ENCODE measurements around the gene MAGEA11.
"Not testable (repeated sequence)": the region's sequence is repeated elsewhere in the genome, so short reads cannot be mapped to it uniquely, and the experiment has no call there.

Gene MAGEA11

DNA sequence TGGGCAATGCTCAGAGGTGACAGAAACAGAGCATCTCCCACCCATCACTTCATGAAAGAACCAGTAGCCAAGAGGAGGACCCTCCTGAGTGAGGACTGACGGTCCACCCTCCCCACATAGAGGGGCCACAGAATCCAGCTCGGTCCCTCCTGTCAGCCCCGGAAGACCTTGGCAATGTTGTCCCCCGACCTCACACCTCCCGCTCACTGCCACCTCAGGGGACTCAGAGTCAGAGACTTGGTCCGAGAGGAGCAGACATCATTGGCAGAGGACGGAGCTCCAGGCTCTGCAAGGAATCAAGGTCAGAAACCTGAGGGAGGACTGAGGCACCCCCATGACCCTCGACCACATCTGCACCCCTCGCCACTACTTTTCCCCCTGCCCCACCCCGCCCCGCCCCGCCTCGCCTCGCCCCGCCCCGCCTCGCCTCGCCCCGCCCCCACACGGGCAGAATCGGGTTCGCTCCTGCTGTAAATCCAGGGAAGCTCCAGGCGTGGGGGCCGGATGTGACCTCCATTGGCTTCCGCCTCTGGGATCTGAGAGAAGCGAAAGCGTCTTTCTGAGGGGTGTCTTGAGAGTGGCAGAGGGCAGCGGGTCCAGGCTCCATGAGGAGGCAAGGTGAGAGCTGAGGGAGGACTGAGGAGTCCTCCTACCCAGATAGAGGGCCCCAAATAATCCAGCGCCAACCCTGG lies at the start of gene MAGEA11:
Gene MAGEA11 (plus strand): TSS at position 516 of the 692 bp plus-strand sequence. CDS start 1,100 bp downstream, outside the sequence.
- no peak for DNase-seq (ENCODE audit: low spot score)

DNA sequence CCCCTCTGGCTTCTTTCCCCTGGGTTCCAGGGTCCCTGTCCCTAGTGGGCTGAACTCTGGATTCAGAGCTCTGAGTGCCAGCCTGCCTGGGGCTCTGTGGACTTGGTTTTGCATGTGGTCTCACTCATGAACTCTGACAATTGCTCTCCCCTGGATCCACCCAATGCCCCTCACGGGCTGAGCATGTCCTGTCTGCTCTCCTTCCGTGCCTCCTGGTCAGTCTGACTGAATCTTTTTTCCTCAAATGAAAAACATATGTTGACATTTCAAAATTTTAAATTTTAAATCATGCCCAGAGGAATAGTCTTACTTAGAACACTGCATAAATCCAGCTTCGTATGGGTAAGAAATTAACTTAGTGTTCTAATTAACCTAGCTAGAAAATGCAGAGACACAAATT lies 36.8 kb upstream of the MAGEA11 start:
- not testable (repeated sequence) for DNase-seq (ENCODE audit: low spot score)

- not testable (repeated sequence) for DNase-seq (ENCODE audit: low spot score)
Observed at GRCh38 chrX:149675554-149675953, 36.3 kb upstream of the MAGEA11 start.

DNA sequence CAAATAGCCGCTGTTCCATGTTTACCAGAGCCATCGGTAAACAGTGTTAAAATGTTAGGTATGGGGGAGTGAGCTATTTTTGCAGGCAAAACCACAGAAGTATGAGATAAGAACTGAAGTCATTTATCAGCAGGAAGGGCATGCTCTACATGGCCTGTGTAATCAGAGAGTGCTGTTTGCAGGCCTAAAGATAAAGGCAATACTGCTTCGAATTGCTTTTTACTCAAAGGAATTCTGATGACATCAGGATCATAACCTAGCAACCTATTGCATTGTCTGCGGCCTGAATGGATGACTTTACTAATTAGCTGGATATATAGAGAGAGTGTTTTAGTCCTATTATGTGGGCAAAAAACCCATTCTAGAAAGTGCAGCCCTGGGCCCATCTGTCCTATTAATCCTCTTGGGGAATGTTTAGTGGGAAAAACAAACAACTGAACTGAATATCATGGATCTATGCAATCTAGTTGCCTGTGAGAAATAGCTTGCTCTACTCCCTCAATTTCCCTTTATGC lies 32.6 kb upstream of the MAGEA11 start:
- not testable (repeated sequence) for DNase-seq (ENCODE audit: low spot score)

GRCh38 chrX:149681182-149681581 lies 30.7 kb upstream of the MAGEA11 start:
- no peak for DNase-seq (ENCODE audit: low spot score)

DNA sequence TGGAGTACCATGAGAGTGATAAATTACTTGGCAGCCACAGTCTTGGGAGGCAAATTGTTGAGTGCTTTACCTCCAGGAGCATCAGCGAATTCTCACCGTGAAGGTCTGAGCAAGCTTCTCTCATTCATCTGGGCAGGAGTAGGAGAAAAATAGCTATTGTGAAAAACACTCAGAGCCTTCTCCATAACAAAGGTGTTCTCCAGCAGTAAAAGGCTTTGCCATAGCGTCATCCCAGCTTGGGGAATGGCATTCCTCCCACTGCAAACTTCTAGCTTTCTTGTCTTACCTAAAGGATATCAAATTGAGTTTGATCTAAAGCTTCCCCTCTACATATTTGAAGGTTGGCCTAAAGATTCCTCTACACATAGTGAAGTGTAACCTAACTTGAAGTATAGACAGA lies 29.8 kb upstream of the MAGEA11 start:
- DNase-seq (ENCODE audit: low spot score), result no peak

GRCh38 chrX:149682956-149683947 lies 28.6 kb upstream of the MAGEA11 start:
- no peak for DNase-seq (ENCODE audit: low spot score)

DNA sequence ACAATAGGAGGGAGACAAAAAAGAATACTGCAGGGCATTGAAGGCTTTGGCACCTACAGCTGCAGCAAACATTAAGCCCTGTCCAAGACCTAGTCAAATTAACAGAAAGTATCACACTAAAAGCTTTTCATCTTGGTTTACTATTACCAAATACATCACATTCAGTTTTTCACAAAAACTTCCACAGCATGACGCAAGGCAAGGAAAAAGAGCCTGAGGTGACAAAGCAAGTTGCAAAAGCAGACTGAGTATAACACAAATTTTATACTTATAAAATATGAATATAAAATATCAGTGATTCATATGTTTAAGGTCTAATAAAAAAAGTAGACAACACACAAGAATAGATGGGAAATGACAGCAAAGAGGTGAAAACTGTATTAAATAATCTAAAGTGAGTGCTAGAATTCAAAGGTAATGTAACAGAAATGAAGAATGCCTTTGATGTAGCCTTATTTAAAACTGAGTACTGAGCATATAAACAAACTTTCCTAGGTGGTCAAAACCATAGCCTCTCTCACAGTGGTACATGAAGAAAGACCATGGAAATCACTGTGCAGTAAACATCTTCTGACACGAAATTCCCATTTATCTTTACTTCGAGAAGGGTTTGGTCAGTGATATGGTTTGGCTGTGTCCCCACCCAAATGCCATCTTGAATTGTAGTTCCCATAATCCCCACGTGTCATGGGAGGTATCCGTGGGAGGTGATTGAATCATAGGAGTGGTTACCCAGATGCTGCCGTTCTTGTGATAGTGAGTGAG lies 27.7 kb upstream of the MAGEA11 start:
- DNase-seq (ENCODE audit: low spot score), result no peak

DNA sequence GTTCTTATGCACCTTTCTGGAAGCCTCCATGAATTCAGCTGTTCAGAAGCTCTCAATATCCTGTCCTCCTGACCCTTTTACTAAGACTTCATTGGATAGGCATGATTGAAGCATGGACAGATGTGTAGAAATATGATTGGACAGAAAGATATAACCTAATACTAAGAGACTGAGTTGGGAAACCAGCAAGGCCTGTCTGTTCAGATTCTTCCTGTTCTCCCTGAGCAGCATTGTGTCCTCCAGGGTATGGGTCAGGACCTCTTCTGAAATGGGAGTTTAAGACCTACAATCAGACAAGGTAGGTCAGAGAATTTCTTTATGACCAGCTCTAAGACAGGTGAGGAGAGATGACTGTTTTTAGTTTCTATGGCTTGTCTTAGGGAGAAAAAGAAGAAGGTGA lies 23.9 kb upstream of the MAGEA11 start:
- no peak for DNase-seq (ENCODE audit: low spot score)

GRCh38 chrX:149688552-149688951 lies 23.3 kb upstream of the MAGEA11 start:
- no peak for DNase-seq (ENCODE audit: low spot score)

DNA sequence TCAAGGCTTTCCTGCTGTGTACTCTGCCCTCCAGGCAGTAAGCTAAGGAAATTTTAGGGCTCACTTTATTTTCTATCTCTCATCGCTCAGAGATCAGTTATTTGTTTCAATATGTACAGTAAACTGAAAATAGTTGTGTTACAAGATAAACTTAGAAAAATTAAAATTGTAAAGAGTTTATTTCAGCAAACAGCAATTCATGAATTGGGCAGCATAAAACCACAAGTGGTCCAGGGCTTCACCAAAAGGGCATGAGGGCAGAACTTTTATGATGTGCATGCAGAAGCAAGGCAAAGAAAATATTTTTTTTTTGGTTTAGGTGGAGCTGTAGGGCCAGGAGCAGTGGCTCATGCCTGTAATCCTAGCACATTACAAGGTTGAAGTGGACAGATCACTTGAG lies 20.1 kb upstream of the MAGEA11 start:
- no peak for DNase-seq (ENCODE audit: low spot score)

DNA sequence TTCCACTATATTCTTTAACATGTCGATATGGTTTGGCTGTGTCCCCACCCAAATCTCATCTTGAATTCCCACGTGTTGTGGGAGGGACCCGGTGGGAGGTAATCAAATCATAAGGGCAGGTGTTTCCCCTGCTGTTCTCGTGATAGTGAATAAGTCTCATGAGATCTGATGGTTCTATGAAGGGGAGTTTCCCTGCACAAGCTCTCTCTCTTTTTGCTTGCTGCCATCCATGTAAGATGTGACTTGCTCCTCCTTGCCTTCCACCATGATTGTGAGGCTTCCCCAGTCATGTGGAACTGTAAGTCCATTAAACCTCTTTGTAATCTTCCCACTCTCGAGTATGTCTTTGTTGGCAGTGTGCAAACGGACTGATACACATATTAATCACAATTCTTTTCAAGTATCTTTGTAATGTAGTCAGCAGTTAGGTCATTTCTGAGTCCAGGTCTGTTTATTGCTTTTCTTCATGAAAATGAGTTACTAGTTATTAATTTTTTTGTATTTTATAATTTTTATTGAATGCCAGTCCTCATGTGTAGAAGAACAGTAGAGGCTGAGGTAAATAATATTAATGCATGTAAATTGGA lies 19.1 kb upstream of the MAGEA11 start:
- DNase-seq (ENCODE audit: low spot score), result not testable (repeated sequence)

DNA sequence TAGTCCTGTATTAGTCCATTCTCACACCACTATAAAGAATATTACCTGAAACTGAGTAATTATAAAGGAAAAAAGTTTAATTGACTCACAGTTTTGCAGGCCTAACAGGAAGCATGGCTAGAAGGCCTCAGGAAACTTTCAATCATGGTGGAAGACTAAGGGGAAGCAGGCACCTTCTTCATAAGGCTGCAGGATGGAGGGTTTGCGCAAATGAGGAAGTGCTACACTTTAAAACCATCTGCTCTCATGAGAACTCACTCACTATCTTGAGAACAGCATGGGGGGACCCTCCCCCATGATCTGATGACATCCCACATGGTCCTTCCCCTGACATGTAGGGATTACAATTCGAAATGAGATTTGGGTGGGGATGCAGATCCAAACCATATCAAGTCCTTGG lies 12.1 kb upstream of the MAGEA11 start:
- no peak for DNase-seq (ENCODE audit: low spot score)

- no peak for DNase-seq (ENCODE audit: low spot score)
Observed at GRCh38 chrX:149704664-149705063, 7.2 kb upstream of the MAGEA11 start.

DNA sequence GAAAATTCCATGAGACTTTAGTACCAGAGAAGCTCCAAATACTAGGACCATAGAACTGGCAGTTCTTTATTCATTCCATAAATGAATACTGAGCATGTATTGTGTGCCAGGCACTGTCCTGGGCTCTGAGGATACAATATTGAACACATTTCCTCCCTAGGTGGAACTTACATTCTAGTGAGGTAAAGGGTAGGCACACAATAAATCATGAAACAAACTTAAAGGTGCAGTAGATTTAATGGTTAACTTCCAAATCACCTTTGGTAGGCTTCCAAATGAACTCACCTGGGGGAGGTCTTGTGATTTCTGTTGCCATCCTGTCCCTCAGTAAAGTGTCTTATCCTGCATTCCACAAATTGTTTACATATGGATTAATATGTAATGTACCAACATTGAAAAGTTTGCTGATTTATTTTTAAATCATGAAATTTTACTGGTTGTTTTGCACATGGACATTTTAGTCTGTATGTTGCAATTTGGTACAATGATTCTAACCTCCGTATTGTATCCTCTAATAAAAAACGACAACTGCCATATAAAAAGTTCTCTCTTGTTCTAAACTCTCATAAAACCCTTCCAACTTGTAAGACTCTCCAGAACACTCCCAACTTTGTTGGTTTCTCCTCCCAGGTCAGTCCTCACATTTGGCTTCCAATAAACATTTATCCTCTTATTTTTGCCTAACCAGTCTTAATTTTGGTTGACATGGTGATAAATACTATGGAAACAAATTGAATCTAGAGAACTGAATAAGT lies 4.5 kb upstream of the MAGEA11 start:
- no peak for DNase-seq (ENCODE audit: low spot score)

GRCh38 chrX:149712831-149713230 lies 971 bp downstream of the MAGEA11 start:
- DNase-seq (ENCODE audit: low spot score), result no peak

DNA sequence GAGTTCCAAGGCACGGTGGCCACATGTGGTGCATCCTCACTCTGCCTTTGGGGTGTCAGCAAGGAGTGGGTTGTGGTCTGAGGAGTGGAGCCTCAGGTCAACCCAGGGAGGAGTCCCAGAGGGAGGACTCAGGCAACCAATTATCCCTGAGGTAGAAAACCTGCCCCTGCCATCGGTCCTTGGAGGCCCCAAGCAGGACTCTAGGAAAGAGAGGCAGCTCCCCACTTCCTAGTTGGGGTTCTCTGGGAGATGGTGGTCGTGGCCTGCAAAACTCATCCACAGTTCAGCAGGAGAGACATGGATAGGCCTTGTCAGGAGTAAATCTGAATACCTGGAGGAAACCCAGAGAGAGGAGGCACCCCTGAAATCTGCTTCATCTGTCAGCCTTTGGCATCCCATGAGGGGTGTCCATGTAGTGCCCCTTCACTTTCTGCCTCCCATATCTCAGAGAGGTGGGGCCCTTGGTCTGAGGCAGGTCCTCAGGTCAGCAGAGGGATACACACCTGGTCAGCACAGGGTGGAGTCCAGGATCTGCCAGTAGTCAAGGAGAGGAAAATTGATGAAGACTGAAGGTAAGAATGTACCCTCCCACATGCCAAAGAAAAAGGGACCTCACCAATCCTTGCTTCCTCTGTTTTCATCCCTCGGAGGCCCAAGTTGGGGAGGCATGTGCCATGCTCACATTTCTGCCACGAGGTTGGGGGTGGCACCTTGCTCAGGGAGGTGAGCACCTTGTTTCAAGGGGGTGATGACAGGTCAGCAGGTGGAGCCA lies 1.6 kb downstream of the MAGEA11 start:
- DNase-seq (ENCODE audit: low spot score), result no peak

DNA sequence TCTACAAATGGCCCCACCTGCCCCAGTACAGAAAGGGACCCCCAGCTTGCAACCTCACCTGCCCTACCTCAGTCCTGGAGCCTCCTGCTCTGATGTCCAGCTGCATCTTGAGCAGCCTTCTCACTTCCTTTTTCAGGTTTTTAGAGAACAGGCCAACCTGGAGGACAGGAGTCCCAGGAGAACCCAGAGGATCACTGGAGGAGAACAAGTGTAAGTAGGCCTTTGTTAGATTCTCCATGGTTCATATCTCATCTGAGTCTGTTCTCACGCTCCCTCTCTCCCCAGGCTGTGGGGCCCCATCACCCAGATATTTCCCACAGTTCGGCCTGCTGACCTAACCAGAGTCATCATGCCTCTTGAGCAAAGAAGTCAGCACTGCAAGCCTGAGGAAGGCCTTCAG lies 3.6 kb downstream of the MAGEA11 start:
- no peak for DNase-seq (ENCODE audit: low spot score)

DNA sequence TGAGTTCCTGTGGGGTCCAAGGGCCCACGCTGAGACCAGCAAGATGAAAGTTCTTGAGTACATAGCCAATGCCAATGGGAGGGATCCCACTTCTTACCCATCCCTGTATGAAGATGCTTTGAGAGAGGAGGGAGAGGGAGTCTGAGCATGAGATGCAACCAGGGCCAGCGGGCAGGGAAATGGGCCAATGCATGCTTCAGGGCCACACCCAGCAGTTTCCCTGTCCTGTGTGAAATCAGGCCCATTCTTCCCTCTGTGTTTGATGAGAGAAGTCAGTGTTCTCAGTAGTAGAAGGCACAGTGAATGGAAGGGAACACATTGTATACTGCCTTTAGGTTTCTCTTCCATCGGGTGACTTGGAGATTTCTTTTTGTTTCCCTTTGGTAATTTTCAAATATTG lies 4.8 kb downstream of the MAGEA11 start:
- DNase-seq (ENCODE audit: low spot score), result no peak

DNA sequence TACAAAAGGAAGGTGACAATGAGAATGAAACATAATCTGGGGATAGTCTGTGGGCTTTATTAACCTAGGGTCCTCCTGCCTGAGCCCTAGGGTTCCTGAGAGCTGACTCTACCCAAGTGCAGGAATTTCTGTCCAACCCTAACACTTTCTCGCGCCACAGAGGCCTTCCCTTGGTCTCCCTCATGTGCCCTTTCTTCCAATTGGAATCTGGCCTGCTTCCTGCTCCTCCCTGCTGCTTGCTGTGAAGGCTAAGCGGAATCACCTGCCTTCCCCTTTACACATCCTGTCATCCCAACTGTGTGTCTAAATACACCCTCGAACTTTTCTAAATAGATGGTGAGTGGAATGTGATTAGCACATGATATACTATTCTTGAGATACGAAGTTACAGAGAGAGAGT lies 5.9 kb downstream of the MAGEA11 start:
- DNase-seq (ENCODE audit: low spot score), result no peak

All from hematopoietic multipotent progenitor cell treated with erythropoietin and hydrocortisone succinate and interleukin-3 and kit ligand, for 15 days (in vitro differentiated cells).